ENCODE data around the gene EPB41L4A.
"Not testable (repeated sequence)": the region's sequence is repeated elsewhere in the genome, so short reads cannot be mapped to it uniquely, and the experiment has no call there.

EPB41L4A gene

DNA sequence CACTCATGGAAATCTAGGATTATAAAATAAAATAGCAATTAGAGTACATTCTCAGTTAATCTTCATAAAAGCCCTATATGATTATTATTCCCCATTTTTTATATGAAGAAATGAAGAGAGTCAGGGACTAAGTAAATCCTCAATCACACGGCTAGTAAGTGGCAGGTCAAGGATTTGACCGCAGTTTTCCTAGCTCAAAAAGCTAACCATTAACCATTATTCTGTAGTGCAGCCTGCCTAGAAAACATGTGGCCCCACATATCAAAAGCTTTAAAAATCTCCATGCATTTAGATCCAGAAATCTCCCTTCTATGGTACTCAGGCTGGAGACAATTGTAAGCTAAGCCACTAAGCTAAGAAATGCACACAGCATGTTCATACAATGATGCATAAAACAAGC lies 21.4 kb downstream of the EPB41L4A start:
- DNase-seq: no peak

DNA sequence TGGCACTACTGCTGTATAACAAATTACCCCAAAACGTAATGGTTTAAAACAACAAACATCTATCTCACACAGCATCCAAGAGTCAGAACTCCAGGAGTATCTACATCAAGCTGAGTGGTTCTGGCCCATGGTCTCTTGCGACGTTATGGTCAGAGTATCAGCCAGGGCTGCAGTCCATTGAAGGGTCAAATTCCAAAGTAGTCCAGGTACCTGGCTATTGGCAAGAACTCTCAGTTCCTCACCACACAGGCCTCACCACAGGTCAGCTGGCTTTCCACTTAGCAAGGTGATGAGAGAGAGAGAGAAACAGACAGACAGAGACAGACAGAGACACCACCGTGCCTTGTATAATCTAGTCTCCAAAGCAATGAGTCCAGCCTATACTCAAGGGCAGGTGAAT lies 22.6 kb downstream of the EPB41L4A start:
- no peak for DNase-seq

DNA sequence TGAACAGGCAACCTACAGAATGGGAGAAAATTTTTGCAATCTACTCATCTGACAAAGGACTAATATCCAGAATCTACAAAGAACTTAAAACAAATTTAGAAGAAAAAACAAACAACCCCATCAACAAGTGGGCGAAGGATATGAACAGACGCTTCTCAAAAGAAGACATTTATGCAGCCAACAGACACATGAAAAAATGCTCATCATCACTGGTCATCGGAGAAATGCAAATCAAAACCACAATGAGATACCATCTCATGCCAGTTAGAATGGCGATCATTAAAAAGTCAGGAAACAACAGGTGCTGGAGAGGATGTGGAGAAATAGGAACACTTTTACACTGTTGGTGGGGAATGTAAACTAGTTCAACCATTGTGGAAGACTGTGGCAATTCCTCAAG lies 23.8 kb downstream of the EPB41L4A start:
- not testable (repeated sequence) for DNase-seq

DNA sequence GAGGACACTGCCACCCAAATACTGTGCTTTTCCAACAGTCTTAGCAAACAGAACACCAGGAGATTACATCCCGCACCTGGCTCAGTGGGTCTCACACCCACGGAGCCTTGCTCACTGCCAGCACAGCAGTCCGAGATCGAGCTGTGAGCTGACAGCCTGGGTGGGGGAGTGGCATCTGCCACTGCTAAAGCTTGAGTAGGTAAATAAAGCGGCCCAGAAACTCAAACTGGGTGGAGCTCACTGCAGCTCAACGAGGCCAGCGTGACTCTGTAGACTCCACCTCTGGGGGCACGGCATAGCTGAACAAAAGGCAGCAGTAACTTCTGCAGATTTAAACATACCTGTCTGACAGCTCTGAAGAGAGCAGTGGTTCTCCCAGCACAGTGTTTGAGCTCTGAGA lies 28.8 kb downstream of the EPB41L4A start:
- DNase-seq: peak; percentile 86

DNA sequence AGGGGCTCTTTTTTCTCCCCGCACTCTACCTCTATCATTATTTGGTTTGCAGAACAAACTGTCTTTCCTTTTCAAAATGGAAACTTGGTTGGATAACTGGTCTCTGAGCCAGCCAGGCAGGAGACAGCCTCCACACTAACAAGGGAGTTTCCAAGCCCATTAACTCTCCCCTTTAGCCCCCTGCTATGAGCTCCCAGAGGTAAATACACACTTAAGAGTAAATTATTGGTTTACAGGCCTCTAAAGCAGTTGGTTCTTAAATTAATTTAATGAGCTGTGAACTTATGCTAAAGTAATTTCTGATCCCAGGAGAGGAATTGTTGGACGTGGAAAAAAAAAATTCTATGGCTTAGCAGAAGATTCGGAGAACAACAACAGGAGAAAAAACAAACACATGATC lies 30.3 kb downstream of the EPB41L4A start:
- peak; percentile 84 for DNase-seq

DNA sequence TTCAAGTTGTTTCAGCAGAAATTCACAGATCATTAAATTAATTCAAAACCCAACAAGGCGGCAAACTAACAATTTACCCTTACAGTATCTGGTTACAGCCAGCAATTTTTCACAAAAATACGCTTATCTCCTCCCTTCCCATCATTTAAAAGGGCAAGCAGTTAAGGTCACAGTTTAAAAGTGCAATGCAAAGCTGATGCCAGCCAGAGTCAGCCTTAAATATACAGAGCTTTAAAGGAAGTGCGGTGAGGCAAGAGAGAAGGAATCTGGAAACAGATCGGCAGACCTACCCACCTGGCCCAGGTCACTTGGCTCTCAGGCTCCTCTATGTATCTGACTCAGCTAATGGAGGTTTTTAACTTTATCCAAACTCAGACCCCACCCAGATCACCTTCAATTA lies 31.0 kb downstream of the EPB41L4A start:
- DNase-seq: no peak

DNA sequence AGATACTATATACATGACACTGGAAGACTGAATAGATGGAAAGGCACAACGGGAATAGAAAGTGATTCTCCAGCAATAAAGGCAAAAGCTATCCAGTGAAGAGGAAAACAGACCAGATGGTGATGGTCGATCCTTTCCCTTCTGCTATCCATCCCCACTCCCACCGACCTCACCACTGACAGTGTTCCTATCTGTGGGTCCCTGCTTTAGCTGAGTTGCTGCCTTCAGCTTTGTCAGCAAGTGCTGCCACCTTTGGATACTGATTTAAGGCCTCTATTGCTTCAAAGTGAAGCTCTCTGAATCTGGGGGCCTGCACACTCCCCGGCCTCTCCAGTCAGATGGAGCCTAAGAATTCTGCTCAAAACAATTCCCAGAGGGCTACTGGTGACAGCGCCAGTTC lies 32.3 kb downstream of the EPB41L4A start:
- DNase-seq: no peak

DNA sequence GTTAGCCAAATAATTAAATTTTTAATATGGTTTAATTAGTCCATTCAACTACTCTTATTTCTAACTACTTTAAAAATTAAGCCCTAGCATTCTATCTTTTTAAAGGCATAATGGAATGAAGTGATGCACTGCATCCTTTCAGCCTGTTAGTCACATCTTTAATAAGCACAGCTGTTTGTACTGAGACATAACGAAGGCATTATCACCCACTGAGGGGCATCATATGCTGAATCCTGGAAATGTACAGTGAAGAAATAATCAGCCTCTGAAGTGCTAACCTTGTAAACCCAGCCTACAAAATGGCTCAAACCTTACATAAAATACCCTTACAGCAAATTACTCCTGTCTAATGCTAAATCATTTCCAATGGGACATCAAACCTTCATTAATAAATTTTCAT lies 33.1 kb downstream of the EPB41L4A start:
- DNase-seq: no peak

DNA sequence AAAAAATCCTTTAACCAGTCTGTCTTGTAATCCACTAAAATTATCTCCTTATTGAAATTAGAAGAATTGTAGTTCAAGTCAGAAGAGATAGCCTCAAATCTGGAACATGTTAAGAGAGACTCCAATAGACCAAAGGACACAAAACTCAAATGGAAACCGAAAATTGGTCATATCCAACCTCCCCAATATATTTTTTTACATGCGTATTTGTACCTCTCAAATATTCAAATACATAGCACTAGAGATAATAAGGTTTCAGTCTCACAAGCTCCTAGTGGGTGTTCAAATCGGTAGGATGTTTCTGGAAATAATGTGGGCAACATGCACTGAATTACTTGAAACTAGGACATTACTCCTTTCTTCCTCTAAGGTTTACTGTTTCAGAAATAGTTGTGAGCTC lies 33.5 kb downstream of the EPB41L4A start:
- DNase-seq: no peak

DNA sequence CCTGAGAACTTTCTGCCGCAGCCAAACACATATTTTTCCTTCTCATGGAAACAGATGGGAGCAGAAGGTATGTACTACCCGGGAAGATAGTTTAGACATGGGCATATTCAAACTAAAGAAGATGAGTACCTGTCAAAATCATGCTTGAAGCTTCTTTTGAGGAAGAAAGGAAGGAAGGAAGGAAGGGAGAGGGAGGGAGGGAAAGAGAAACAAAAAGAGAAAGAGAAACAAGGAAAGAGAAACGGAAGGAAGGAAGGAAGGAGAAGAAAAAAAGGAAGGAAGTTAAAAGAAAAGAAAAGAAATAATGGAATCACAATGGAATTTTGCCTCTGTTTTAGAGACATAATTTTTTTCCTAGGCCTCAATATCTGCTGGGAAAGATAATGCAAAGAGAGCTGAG lies 34.6 kb downstream of the EPB41L4A start:
- DNase-seq: no peak

DNA sequence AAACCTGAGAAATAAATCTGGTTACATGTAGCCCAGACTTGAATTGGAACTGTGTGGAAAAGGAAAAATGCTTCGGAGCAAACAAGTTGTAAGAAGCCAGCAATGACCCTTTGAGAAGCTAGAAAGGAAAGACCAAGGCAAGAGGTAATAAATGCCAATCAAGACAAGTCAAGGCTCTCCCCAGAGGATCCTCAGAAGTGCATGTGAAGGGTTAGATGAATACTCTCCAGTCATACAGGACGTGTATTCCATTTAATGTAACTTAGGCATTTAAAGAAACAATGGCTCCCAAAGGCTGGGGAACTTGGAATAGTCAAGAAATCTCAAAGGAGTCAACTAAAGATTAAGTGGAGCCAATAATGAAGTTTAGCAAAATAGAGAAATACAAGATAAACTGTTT lies 36.2 kb downstream of the EPB41L4A start:
- DNase-seq: no peak

DNA sequence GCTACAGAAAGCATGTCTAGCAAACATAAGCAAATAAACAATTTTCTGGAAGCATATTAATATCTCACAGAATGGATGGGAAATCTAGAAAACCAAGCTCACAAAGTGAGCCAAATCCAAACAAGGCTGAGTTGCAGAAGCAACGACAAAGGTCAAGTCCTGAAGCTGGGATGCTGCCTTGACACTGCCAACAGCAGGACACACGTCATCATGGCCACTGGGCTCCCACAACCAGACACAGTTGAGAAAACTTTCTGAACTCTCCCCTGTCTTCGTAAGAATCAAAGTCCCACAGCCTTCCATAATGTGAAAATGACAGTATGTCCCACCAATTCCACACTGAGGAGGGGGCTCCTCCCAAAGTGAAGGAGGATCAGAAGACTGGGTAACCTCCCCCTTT lies 37.6 kb downstream of the EPB41L4A start:
- DNase-seq: no peak

DNA sequence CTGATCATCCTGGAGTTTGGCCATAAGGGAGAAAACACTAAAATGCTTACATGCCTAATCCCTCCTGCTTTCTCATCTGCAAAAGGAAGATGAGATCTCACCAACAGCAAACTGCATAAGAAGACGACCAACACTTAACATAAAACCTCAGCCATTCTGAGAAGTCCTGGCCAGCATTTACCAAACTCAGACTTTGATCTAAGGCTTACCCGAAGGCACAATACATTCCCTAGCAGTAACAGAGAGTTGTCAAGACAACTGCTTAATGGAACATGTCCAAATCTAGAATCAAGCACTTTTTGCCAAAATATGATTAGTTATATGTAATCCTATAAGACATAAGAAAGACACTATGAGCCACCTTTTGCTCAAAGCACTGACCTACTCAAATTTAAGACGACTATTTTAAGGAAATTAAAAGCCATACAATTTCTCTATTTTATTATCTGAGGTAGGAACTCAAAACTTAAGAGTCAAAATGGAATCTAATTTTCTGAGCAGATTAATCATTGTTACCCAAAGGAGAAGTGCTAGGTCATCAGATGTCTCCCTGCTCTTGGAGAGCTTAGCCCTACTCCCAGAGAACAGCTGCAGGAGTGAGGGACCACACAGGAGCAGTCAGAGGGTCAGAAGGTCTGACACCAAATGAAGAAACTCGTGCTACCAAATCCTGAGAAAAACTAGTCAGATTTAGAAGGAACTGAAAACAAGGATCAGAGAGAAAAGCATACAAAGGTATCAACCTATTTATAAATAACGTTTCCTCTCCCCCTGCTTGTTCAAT lies 39.3 kb downstream of the EPB41L4A start:
- no peak for DNase-seq

DNA sequence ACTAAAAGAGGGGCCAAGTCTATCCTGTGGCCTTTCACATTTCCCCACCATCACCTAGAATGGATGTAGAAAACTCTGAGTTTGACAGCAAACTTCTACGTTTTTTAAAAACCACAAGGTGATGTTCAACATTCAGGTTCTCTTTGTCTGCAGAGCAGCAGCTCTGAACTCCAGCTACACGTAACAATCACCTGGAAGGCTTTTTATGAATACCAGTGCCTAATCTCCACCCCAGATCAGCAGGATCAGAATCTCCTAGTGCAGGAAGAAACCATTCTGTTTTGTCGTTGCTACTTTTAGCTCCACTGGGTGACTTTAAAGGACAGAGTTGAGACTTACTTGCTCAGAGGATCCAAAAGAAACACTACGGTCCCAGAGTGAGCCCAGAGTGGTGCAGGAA lies 44.3 kb downstream of the EPB41L4A start:
- DNase-seq: no peak

DNA sequence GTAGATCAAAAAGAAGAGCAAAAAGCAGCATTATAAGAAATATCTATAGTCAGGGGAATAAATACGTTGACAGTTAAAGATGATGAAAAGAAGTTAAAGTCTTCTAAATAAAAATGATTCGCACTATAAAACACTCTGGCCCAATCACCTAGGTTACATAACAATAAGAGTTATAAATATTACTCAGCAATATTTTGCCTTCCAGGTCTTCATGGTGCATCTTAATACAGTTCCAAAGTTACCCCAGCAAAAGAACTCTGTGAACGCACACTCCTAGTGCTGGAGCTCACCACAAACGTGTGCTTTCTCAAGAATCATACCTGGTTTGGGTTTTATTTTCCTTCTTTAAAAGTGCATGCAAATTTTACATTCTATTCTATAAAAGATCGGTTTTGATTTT lies 44.7 kb downstream of the EPB41L4A start:
- no peak for DNase-seq

DNA sequence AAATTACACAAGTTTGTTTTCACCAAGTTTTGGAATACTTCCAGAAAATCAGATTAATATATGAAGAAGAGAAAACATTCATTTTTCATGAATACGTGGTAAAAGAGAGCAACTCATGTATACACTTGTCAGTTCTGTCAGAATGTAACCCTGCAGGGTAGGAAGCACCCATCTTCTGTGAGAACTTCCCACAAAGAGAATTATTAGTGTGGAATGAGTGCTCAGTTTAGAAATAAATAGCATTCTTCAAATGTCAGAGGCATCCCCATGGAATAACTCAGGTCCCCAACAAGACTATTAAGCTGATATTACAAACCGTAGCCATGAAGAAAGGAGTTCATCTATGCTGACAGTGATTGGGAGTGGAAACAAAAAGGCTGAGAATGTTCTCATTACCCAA lies 45.2 kb downstream of the EPB41L4A start:
- DNase-seq: no peak

DNA sequence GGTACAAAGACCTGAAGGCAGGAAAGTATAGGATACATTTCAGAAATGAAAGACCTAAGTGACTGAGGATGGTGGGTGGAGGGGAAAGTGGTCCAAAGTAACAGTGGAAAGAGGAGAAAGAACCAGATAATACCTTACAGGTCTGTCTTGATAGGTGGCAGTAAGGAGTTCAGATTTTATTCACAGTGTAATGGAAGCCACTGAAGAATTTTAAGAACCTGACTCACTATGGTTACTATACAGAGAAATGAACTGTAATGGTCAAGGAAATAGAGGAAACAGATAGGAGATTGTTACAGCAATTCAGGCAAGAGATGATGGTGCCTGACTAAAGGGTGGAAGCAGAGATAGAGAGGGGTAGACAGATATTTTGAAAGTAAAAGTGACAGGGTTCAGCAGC lies 46.5 kb downstream of the EPB41L4A start:
- DNase-seq: no peak

DNA sequence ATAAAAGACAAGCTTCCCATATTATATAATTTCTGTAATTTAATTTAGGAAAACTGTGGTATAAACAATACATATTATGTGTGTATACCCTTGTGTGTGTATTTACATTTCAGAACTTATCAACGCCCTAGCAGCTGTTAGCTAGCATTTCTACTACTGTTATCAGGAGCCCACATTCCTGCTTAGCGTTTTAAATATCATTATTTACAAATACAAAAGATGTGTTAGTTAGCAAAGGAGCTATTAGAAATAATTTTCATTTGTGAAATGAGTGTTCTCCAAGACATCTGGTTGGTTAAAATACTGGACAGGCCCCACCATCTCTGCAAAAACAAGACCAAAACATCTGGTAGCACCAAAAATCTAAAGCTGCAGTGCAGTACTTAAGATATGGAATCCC lies 48.0 kb downstream of the EPB41L4A start:
- no peak for DNase-seq

DNA sequence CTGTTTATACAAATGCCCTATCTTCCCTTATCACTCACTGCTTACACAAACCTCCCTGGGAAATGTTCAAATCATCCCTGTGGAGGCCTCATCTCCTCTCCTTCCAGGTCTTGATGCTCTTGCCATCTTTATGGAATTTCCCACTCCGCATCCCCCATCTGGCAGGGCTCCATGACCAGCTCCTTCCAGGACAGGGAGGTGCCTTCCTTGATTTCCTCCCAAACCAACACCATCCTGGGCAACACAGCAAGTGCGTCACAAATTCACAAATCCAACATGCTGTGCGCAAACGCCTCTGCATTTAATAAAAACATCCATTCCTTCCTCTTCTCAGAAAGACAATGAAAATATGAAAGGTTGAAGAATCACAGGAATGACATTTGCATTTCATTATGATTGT lies 51.7 kb downstream of the EPB41L4A start:
- no peak for DNase-seq

DNA sequence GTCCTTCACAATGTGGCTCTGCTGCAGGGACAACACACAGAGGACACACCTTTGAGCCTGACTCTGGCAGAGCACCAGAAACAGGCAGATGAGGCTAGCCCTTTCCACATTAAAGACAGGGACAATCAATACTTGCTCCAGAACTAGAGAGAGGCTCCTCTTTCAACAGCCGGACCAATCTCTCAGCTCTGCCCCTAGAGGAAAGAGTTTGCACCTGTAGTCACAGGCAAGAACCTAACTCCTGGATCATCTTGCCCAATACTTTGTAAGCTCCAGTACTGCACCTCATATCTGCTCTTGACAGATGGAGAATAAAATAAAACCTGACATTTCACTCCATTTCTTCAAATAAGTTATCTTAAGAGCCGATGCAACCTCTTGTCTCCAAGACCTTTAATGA lies 52.1 kb downstream of the EPB41L4A start:
- peak; percentile 12 for DNase-seq

DNA sequence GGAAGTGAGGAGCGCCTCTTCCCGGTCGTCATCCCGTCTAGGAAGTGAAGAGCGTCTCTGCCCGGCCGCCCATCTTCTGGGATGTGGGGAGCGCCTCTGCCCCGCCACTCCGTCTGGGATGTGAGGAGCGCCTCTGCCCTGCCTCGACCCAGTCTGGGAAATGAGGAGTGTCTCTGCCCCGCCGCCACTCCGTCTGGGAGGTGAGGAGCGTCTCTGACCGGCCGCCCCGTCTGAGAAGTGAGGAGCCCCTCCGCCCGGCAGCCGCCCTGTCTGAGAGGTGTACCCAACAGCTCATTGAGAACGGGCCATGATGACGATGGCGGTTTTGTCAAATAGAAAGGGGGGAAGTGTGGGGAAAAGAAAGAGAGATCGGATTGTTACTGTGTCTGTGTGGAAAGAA lies 58.3 kb downstream of the EPB41L4A start:
- DNase-seq: not testable (repeated sequence)

DNA sequence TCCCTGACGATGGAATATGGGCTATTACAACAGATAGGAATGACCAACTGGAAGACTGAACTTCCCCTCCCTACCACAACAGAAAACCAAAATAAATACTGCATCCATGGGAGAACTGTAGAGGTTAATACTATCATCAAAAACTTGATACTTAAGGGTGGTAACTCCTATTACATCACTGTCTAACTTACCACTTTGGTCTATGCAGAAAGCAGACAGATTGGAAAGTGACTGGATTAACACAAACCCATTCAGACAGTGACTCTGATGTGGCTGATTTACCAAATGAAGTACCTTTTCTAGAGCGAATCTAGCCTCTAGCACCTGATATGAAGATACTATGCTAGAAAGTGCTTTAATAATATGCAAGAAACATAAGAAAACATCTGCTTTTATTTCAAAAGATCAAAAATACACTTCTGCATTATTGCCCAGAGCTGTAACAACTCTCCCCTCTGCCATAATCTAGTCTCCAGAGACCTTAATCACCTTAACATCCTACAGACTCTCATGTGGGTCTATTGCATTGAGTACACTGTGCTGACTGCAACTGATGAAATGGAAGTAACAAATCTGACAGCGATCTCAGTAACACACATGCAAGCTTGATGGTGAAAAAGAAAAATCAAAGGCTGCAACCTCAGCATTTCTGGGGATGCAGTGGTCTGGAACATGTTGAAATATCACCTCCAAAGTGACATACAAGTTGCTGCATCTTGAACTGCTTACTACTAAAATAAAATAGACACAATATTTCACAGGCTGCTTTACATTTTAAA lies 62.7 kb downstream of the EPB41L4A start:
- no peak for DNase-seq

DNA sequence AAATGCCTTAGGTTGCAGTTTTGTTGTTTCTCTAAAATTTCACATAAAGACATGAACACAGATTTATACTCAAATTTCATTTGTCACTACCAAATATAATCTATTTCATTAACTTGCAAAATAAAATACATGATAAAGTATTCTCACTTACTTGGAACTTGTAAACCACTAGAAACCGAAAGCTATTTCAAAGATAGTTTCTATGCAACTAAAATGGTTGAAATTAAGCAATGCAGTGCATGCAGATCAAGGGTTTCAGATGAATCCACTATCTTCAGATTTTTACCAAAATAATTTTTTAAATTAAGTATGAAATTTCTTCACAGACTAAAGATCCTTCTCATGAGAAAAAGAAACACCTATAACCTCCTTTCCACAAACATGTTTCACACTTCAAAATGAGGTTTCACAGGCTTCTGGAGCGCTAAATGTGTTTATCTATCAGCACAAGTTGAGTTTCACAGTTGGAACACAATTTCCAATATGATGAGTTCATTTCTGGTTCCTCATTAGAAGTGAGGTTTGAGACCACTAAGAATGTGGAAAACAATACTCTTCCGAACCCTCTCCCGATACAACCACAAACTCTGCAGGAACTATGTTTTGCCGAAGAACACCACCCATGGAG lies 63.9 kb downstream of the EPB41L4A start:
- DNase-seq: no peak

DNA sequence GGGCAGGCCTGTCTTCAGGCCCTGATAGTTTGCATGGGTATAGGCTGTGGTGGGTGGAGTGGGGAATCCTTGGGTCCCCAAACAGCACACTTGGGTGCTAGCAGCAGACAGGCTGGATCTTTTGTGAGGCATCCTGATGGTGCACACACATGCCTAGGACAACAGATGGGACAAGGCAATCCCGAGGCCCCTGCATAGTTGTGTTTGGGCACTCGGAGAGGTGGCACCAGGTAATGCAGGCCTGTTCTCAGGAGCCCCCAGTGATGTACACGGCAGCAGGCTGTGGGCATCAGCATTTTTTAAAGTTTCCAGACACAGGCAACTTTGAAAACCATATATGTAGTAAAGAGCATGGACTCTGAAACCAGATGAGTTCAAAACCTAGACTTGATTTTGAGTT lies 65.4 kb downstream of the EPB41L4A start:
- no peak for DNase-seq
